H9 (cell line): ENCODE data around the gene ANKRD40. TPM values are rescaled to one million over a fixed set of nuclear protein-coding genes. Genes with fewer than 3 reads are reported as not detected.

Source experiments
- DNase-seq: peaks from one replicate; pipeline ENCODE4 v3.0.0-alpha.2; 2017
- H2AFZ ChIP-seq: one replicate; pipeline ENCODE4 v1.6.1; 2013; ENCODE audit warnings: mild to moderate bottlenecking, low read length, control low read depth, moderate library complexity
- H2AK5ac ChIP-seq: 2 replicates; pipeline ENCODE4 v1.6.1; 2013; ENCODE audit warnings: low read length, control low read depth, mixed read lengths; ENCODE audit not compliant: insufficient read length
- H2BK120ac ChIP-seq: one replicate; pipeline ENCODE4 v1.6.1; 2013; ENCODE audit warnings: low read depth, mild to moderate bottlenecking, low read length, control low read depth, inconsistent platforms; ENCODE audit not compliant: poor library complexity, severe bottlenecking
- H2BK12ac ChIP-seq: 2 replicates; pipeline ENCODE4 v1.6.1; 2013; ENCODE audit warnings: low read length, control low read depth, mixed read lengths, low read depth; ENCODE audit not compliant: insufficient read length
- H2BK15ac ChIP-seq: 2 replicates; pipeline ENCODE4 v1.6.1; 2013; ENCODE audit warnings: low read depth, low read length, control low read depth
- H2BK20ac ChIP-seq: one replicate; pipeline ENCODE4 v1.6.1; 2013; ENCODE audit warnings: low read depth, mild to moderate bottlenecking, low read length, control low read depth, inconsistent platforms; ENCODE audit not compliant: poor library complexity, severe bottlenecking
- H2BK5ac ChIP-seq: 2 replicates; pipeline ENCODE4 v1.6.1; 2013; ENCODE audit warnings: low read length, control low read depth, mixed read lengths; ENCODE audit not compliant: insufficient read length
- H3K14ac ChIP-seq: 2 replicates; pipeline ENCODE4 v1.6.1; 2013; ENCODE audit warnings: low read length, control low read depth; ENCODE audit not compliant: insufficient read depth
- H3K18ac ChIP-seq: 2 replicates; pipeline ENCODE4 v1.6.1; 2013; ENCODE audit warnings: low read depth, mild to moderate bottlenecking, mixed read lengths, low read length, control low read depth; ENCODE audit not compliant: insufficient read length
- H3K23ac ChIP-seq: 2 replicates; pipeline ENCODE4 v1.6.1; 2013; ENCODE audit warnings: low read length, control low read depth, mixed read lengths, low read depth; ENCODE audit not compliant: insufficient read length
- H3K23me2 ChIP-seq: 2 replicates; pipeline ENCODE4 v1.6.1; 2013; ENCODE audit warnings: low read depth, mild to moderate bottlenecking, mixed read lengths, low read length, control low read depth; ENCODE audit not compliant: insufficient read length, poor library complexity, severe bottlenecking
- H3K27ac ChIP-seq: 2 replicates; pipeline ENCODE4 v1.5.1; 2013; ENCODE audit warnings: low read length, control low read depth, mixed read lengths, low read depth; ENCODE audit not compliant: insufficient read length
- H3K27me3 ChIP-seq: 2 replicates; pipeline ENCODE4 v1.6.1; 2013; ENCODE audit warnings: low read length, control low read depth, inconsistent platforms; ENCODE audit not compliant: insufficient read depth
- H3K4ac ChIP-seq: 2 replicates; pipeline ENCODE4 v1.6.1; 2013; ENCODE audit warnings: low read depth, mild to moderate bottlenecking, control low read depth, inconsistent platforms, low read length, moderate library complexity
- H3K4me1 ChIP-seq: 2 replicates; pipeline ENCODE4 v1.6.1; 2013; ENCODE audit warnings: low read length, control low read depth, inconsistent platforms; ENCODE audit not compliant: insufficient read depth
- H3K4me2 ChIP-seq: 2 replicates; pipeline ENCODE4 v1.6.1; 2013; ENCODE audit warnings: low read length, control low read depth, mixed read lengths; ENCODE audit not compliant: insufficient read length, insufficient read depth
- H3K56ac ChIP-seq: 2 replicates; pipeline ENCODE4 v1.6.1; 2013; ENCODE audit warnings: low read depth, mild to moderate bottlenecking, mixed read lengths, low read length, control low read depth; ENCODE audit not compliant: insufficient read length
- H3K79me1 ChIP-seq: 2 replicates; pipeline ENCODE4 v1.6.1; 2013; ENCODE audit warnings: low read depth, mild to moderate bottlenecking, moderate library complexity, low read length, control low read depth, inconsistent platforms; ENCODE audit not compliant: insufficient read depth, poor library complexity, severe bottlenecking
- H3K79me2 ChIP-seq: 2 replicates; pipeline ENCODE4 v1.6.1; 2013; ENCODE audit warnings: low read length, control low read depth, inconsistent platforms; ENCODE audit not compliant: insufficient read depth
- H3K9ac ChIP-seq: 2 replicates; pipeline ENCODE4 v1.6.1; 2013; ENCODE audit warnings: low read length, control low read depth, mixed read lengths; ENCODE audit not compliant: insufficient read length; ENCODE audit errors: extremely low read depth
- H3K9me3 ChIP-seq: one replicate; pipeline ENCODE4 v1.6.1; 2013; ENCODE audit warnings: low read depth, low read length, inconsistent platforms; ENCODE audit not compliant: control insufficient read depth
- H3T11ph ChIP-seq: one replicate; pipeline ENCODE4 v1.6.1; 2013; ENCODE audit warnings: mild to moderate bottlenecking, low read length, control low read depth, inconsistent platforms
- H4K20me1 ChIP-seq: one replicate; pipeline ENCODE4 v1.6.1; 2013; ENCODE audit not compliant: control insufficient read depth, insufficient read length, insufficient read depth
- H4K5ac ChIP-seq: 2 replicates; pipeline ENCODE4 v1.6.1; 2013; ENCODE audit warnings: low read depth, mild to moderate bottlenecking, mixed read lengths, low read length, control low read depth; ENCODE audit not compliant: insufficient read length
- H4K8ac ChIP-seq: replicated peaks from 2 replicates; pipeline ENCODE4 v1.6.1; 2013; ENCODE audit warnings: low read length, control low read depth, mixed read lengths, low read depth; ENCODE audit not compliant: insufficient read length
- H4K91ac ChIP-seq: 2 replicates; pipeline ENCODE4 v1.6.1; 2013; ENCODE audit warnings: low read depth, mild to moderate bottlenecking, moderate library complexity, mixed read lengths, low read length, control low read depth; ENCODE audit not compliant: insufficient read length
- H3K27ac Mint-ChIP-seq, 3 experiments: 2 replicates in 2 of 3; 3 replicates in 1 of 3; pipeline ENCODE4 v1.8.0; 2020 to 2021; ENCODE audit warnings: mixed read lengths in 3 of 3, mild to moderate bottlenecking in 1 of 3, moderate library complexity in 1 of 3
- H3K27me3 Mint-ChIP-seq: 2 replicates; pipeline ENCODE4 v1.8.0; 2021; ENCODE audit warnings: low read depth, mild to moderate bottlenecking, moderate library complexity, mixed read lengths
- H3K36me3 Mint-ChIP-seq, 3 experiments: 2 replicates in 2 of 3; 3 replicates in 1 of 3; pipeline ENCODE4 v1.8.0; 2020 to 2021; ENCODE audit warnings: low read depth in 3 of 3, mixed read lengths in 3 of 3; ENCODE audit not compliant: insufficient read depth in 1 of 3
- H3K4me1 Mint-ChIP-seq, 2 experiments: 2 replicates each; pipeline ENCODE4 v1.8.0; 2020; ENCODE audit warnings: mixed read lengths in 2 of 2
- H3K4me3 Mint-ChIP-seq, 2 experiments: 2 replicates in 1 of 2; 3 replicates in 1 of 2; pipeline ENCODE4 v1.8.0; 2020 to 2021; ENCODE audit warnings: mild to moderate bottlenecking in 2 of 2, mixed read lengths in 2 of 2, moderate library complexity in 1 of 2
- H3K9me3 Mint-ChIP-seq, 2 experiments: 2 replicates in 1 of 2; 3 replicates in 1 of 2; pipeline ENCODE4 v1.8.0; 2020; ENCODE audit warnings: mild to moderate bottlenecking in 2 of 2, mixed read lengths in 2 of 2, moderate library complexity in 1 of 2
- WGBS: extraction: QIAGEN DNeasy Blood & Tissue Kit; methylation state at CpG from one replicate; pipeline ENCODE4 v1.1.7; 2013; ENCODE audit warnings: missing lambda C conversion rate, low lambda C conversion rate, mixed read lengths; ENCODE audit not compliant: insufficient read length; ENCODE audit errors: extremely low coverage; 5-methylcytosine and 5-hydroxymethylcytosine counted together
- total RNA-seq: library from RNA; stranded (reverse); gene quantifications from 2 replicates; pipeline ENCODE4 v1.2.1, GENCODE V29; 2021
- TF ChIP-seq, protein P1 (sequence below): fragments of 200-600 bp; sonication (generic); conservative IDR thresholded peaks from 3 replicates; pipeline ENCODE4 v1.8.0; 2021; ENCODE audit warnings: antibody characterized with exemption, mild to moderate bottlenecking

ANKRD40 gene
- total RNA-seq, 1 experiment from 2014 or later, result 54.3 TPM

DNA sequence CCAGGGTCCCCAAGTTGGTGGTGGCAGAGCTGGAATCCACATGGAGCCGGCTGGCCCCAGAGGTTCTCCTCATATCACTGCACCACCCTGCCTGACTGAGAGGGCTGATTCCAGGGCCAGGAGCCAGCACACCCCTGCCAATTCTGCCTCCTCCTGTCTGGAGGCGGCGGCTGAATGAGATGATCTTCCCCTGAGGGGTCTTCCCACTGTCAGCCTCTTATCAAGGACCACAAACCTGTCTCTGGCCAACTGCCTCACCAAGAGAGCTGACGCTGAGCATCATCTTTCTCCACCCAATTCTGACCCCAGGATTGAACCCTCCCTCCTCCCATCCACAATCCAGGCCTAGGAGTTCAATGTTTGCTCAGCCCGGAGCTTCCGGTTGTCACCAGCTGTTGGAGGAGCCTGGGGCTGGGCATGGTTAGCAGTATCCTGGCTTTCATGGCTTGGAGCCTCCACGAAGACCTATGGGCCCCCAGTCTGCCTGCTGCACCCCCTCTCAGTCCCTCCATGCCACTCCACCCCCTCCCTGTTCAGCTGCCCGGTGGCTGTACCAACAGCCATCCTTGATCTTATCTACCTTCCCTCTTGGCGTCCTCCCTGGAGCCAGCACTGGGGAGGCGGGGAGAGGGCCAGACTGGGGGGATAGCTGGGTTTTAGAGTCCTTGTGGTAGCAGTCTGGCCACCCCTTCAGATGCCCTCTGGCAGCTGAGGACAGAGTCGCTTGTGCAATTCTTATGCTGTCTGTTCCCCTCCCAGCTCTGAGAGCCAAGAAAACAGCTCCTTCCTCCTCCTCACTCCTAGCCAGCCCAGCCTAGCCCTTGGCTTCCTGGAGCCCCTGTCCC is 47.5 kb downstream of the ANKRD40 start:
- Histone ChIP-seq H3K23me2 (no peaks in the 10 kb centered on the region), H2BK120ac (no peak overlapping the region), H3K4ac (no peak overlapping the region), H3K18ac (no peak overlapping the region), H2BK20ac (no peak overlapping the region), H2BK5ac (no peak overlapping the region), H3K14ac (no peak overlapping the region), H3T11ph (no peak overlapping the region), H2AK5ac (no peak overlapping the region), H3K4me1 (peaks cover 6% of the 10 kb centered on the region; the same call in 1 of the 2 replicates), H3K27me3 (no peaks in the 10 kb centered on the region), H2BK12ac (no peak overlapping the region), H3K9me3 (no peaks in the 10 kb centered on the region), H3K79me2 (no peaks in the 10 kb centered on the region), H4K8ac (no peak overlapping the region), H3K9ac (no peak overlapping the region), H4K20me1 (no peaks in the 10 kb centered on the region), H2BK15ac (no peak overlapping the region), H3K56ac (no peak overlapping the region), H3K79me1 (no peaks in the 10 kb centered on the region), H2AFZ (no peak overlapping the region), H3K27ac (no peak overlapping the region), H4K5ac (no peak overlapping the region), H3K4me2 (no peak overlapping the region), H4K91ac (no peak overlapping the region), H3K23ac (no peak overlapping the region)
- Mint-ChIP-seq H3K36me3 (no peaks in the 10 kb centered on the region; a peak in 1 of 7 replicates), H3K27me3 (peaks cover 10% of the 10 kb centered on the region), H3K4me3 (no peak overlapping the region; a peak in 1 of 5 replicates), H3K9me3 (no peaks in the 10 kb centered on the region), H3K27ac (peak overlapping the region in 1 of 3 experiments; percentile 95; a peak in 2 of 7 replicates), H3K4me1 (peaks cover 25 to 27% of the 10 kb centered on the region in 2 experiments)
- no peak for DNase-seq
- TF ChIP-seq, protein P1, sequence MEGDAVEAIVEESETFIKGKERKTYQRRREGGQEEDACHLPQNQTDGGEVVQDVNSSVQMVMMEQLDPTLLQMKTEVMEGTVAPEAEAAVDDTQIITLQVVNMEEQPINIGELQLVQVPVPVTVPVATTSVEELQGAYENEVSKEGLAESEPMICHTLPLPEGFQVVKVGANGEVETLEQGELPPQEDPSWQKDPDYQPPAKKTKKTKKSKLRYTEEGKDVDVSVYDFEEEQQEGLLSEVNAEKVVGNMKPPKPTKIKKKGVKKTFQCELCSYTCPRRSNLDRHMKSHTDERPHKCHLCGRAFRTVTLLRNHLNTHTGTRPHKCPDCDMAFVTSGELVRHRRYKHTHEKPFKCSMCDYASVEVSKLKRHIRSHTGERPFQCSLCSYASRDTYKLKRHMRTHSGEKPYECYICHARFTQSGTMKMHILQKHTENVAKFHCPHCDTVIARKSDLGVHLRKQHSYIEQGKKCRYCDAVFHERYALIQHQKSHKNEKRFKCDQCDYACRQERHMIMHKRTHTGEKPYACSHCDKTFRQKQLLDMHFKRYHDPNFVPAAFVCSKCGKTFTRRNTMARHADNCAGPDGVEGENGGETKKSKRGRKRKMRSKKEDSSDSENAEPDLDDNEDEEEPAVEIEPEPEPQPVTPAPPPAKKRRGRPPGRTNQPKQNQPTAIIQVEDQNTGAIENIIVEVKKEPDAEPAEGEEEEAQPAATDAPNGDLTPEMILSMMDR, result no peak
- no CpG with 5 or more reads among the region's 11 CpGs for WGBS
